Liver (tissue), 9 donors: ENCODE measurements around the gene PGC. TPM values are rescaled to one million over a fixed set of nuclear protein-coding genes. Genes with fewer than 3 reads are reported as not detected.
A peak's percentile ranks its signal among the peaks of the same experiment; 100 is the strongest.

ENCODE experiments used
- DNase-seq: peaks from one replicate; pipeline ENCODE4 v3.0.0-alpha.2; 2017; ENCODE audit warnings: low spot score
- H3K27ac ChIP-seq, 2 donors: one replicate each; pipeline ENCODE4 v1.7.0; 2013; ENCODE audit warnings: inconsistent platforms in 2 of 2, low read length in 2 of 2, control low read depth in 1 of 2, low read depth in 1 of 2, mild to moderate bottlenecking in 1 of 2
- H3K27me3 ChIP-seq, 4 donors: one replicate each; pipeline versions ENCODE4 v1.6.1 to v1.7.0; 2013; ENCODE audit warnings: low read length in 3 of 4, inconsistent platforms in 1 of 4, mild to moderate bottlenecking in 1 of 4, moderate library complexity in 1 of 4; ENCODE audit not compliant: control insufficient read depth in 4 of 4, insufficient read depth in 4 of 4
- H3K36me3 ChIP-seq, 4 donors: one replicate each; pipeline versions ENCODE4 v1.6.1 to v1.7.0; 2013; ENCODE audit warnings: low read length in 3 of 4, mild to moderate bottlenecking in 3 of 4, low read depth in 1 of 4, moderate library complexity in 1 of 4; ENCODE audit not compliant: control insufficient read depth in 4 of 4, insufficient read depth in 3 of 4
- H3K4me1 ChIP-seq, 4 donors: one replicate each; pipeline versions ENCODE4 v1.6.1 to v1.7.0; 2013; ENCODE audit warnings: low read length in 3 of 4, mild to moderate bottlenecking in 3 of 4, moderate library complexity in 1 of 4; ENCODE audit not compliant: control insufficient read depth in 4 of 4, insufficient read depth in 4 of 4
- H3K4me3 ChIP-seq, 3 donors: one replicate each; pipeline versions ENCODE4 v1.6.1 to v1.7.0; 2013; ENCODE audit warnings: low read length in 3 of 3, control low read depth in 1 of 3, low read depth in 1 of 3, mild to moderate bottlenecking in 1 of 3
- H3K9ac ChIP-seq, 2 donors: one replicate each; pipeline ENCODE4 v1.7.0; 2013; ENCODE audit warnings: low read length in 2 of 2, mild to moderate bottlenecking in 2 of 2, moderate library complexity in 2 of 2, control low read depth in 1 of 2, low read depth in 1 of 2
- H3K9me3 ChIP-seq, 4 donors: one replicate each; pipeline versions ENCODE4 v1.6.1 to v1.7.0; 2013; ENCODE audit warnings: low read length in 3 of 4; ENCODE audit not compliant: control insufficient read depth in 4 of 4
- ATF3 ChIP-seq: IDR thresholded peaks from 2 replicates; pipeline ENCODE4 v1.6.1; 2016; ENCODE audit warnings: antibody characterized with exemption
- CTCF ChIP-seq: fragments of 150-350 bp; IDR thresholded peaks from 2 replicates; pipeline ENCODE4 v1.5.1; 2017; ENCODE audit warnings: improper control_type of control experiment, low read depth, low read length; ENCODE audit not compliant: missing input control
- EGR1 ChIP-seq, 2 donors: IDR thresholded peaks; 2 replicates each; pipeline ENCODE4 v1.6.1; 2016 to 2018; ENCODE audit warnings: antibody characterized with exemption in 2 of 2, low read depth in 2 of 2
- FOXA1 ChIP-seq: IDR thresholded peaks from 2 replicates; pipeline ENCODE4 v1.6.1; 2016; ENCODE audit warnings: antibody characterized with exemption
- FOXA2 ChIP-seq: IDR thresholded peaks from 2 replicates; pipeline ENCODE4 v1.6.1; 2016; ENCODE audit warnings: antibody characterized with exemption
- GABPA ChIP-seq, 2 donors: IDR thresholded peaks in 1 of 2; conservative IDR thresholded peaks in 1 of 2; 2 replicates each; pipeline ENCODE4 v1.6.1; 2016; ENCODE audit warnings: antibody characterized with exemption in 2 of 2, mild to moderate bottlenecking in 1 of 2, moderate library complexity in 1 of 2
- HNF4A ChIP-seq, 2 donors: conservative IDR thresholded peaks; 2 replicates each; pipeline ENCODE4 v1.6.1; 2016; ENCODE audit warnings: antibody characterized with exemption in 2 of 2, mild to moderate bottlenecking in 2 of 2
- HNF4G ChIP-seq: IDR thresholded peaks from 2 replicates; pipeline ENCODE4 v1.6.1; 2016; ENCODE audit warnings: antibody characterized with exemption
- JUND ChIP-seq, 2 donors: IDR thresholded peaks; 2 replicates each; pipeline ENCODE4 v1.6.1; 2016; ENCODE audit warnings: antibody characterized with exemption in 2 of 2
- MAX ChIP-seq: IDR thresholded peaks from 2 replicates; pipeline ENCODE4 v1.6.1; 2016; ENCODE audit warnings: antibody characterized with exemption
- NR2F2 ChIP-seq: IDR thresholded peaks from 2 replicates; pipeline ENCODE4 v1.6.1; 2016; ENCODE audit warnings: antibody characterized with exemption
- RAD21 ChIP-seq, 2 donors: IDR thresholded peaks; 2 replicates each; pipeline ENCODE4 v1.6.1; 2016; ENCODE audit warnings: antibody characterized with exemption in 2 of 2, mild to moderate bottlenecking in 2 of 2
- REST ChIP-seq: IDR thresholded peaks from 2 replicates; pipeline ENCODE4 v1.6.1; 2016; ENCODE audit warnings: antibody characterized with exemption, mild to moderate bottlenecking
- RXRA ChIP-seq, 2 donors: IDR thresholded peaks; 2 replicates each; pipeline ENCODE4 v1.6.1; 2017 to 2018; ENCODE audit warnings: antibody characterized with exemption in 2 of 2, mild to moderate bottlenecking in 1 of 2
- SP1 ChIP-seq: IDR thresholded peaks from 2 replicates; pipeline ENCODE4 v1.6.1; 2018; ENCODE audit warnings: antibody characterized with exemption, mild to moderate bottlenecking
- TAF1 ChIP-seq: conservative IDR thresholded peaks from 2 replicates; pipeline ENCODE4 v1.6.1; 2016; ENCODE audit warnings: antibody characterized with exemption, mild to moderate bottlenecking
- YY1 ChIP-seq: IDR thresholded peaks from 2 replicates; pipeline ENCODE4 v1.6.1; 2016; ENCODE audit warnings: antibody characterized with exemption, mild to moderate bottlenecking
- ZBTB33 ChIP-seq: IDR thresholded peaks from 2 replicates; pipeline ENCODE4 v1.6.1; 2016; ENCODE audit warnings: antibody characterized with exemption
- WGBS: extraction: QIAGEN DNeasy Blood & Tissue Kit; methylation state at CpG from one replicate; pipeline ENCODE4 v1.1.7; 2013; 5-methylcytosine and 5-hydroxymethylcytosine counted together
- polyA plus RNA-seq, 2 donors: library from polyadenylated mRNA; stranded (reverse) in 1 of 2; unstranded in 1 of 2; fragments of 200-250 nt in 1 of 2; fragments of >200 nt in 1 of 2; fragmentation: Nextera tagmentation in 1 of 2; extraction: Ambion mirVana in 1 of 2; gene quantifications; one replicate each; pipeline versions ENCODE4 v1.2.1 to v1.2.3, GENCODE V29; 2013 to 2015
- total RNA-seq, 2 donors: library from RNA; depleted of rRNA; stranded (reverse); fragments of >200 nt; gene quantifications; one replicate each; pipeline ENCODE4 v1.2.3, GENCODE V29; 2014
- donor health status: healthy.
- donor health status: healthy.
- donor health status: healthy.
- donor health status: healthy.
- donor health status: healthy.

The PGC gene
- total and polyA plus RNA-seq, 4 donors, result 0.05 to 0.18 TPM; not detected in 2

- H3K27ac ChIP-seq, result peak within 1 kb of the TSS; percentile 51 to 66
- peak; percentile 99 for DNase-seq
- peak within 1 kb of the TSS in 1 of 2 donors; percentile 62 for H3K9ac ChIP-seq
- under 1% methylated on average over 73 of the region's 73 CpGs for WGBS
- H3K27me3 ChIP-seq, result no peaks in the 10 kb centered on the region
- peak within 1 kb of the TSS; percentile 75 to 85 (median 81) for H3K4me3 ChIP-seq
- peaks cover 2 to 21% (median 18%) of the 10 kb centered on the region in 4 donors for H3K4me1 ChIP-seq
- TF ChIP-seq ZBTB33 (no peak), GABPA (IDR thresholded peaks at IDR 0.05 in 1 of 2, conservative IDR thresholded peaks at IDR 0.05 in 1 of 2) (peak in 1 of 2 donors; percentile 74), ATF3 (no peak), REST (no peak), NR2F2 (no peak), FOXA1 (peak; percentile 10), SP1 (peak; percentile 52), YY1 (no peak), JUND (IDR thresholded peaks at IDR 0.05) (no peak), RAD21 (IDR thresholded peaks at IDR 0.05) (peak; percentile 87 to 92), HNF4A (conservative IDR thresholded peaks at IDR 0.05) (peak in 1 of 2 donors; percentile 49), MAX (no peak), RXRA (IDR thresholded peaks at IDR 0.05) (peak; percentile 15 to 38), HNF4G (no peak), CTCF (peak; percentile 98), TAF1 (no peak), FOXA2 (no peak), EGR1 (IDR thresholded peaks at IDR 0.05; ENCODE audit: low read depth in 2 of 2) (peak in 1 of 2 donors; percentile 87)
- H3K36me3 ChIP-seq, result peaks cover 0 to 5% (median 3%) of the 10 kb centered on the region in 4 donors
- no peaks in the 10 kb centered on the region for H3K9me3 ChIP-seq
Measured at GRCh38 chr6:41779788-41780550, 32.8 kb upstream of the PGC start, which contains the start of gene FRS3. FRS3 (minus strand) TSS chr6:41779900; CDS start chr6:41776987, 2,913 bp downstream.
